ENCODE results near the gene PALM3.

- no peak for TF ChIP-seq CTCF (conservative IDR thresholded peaks at IDR 0.05; ENCODE audit: low read length)
- TF ChIP-seq EZH2phosphoT487 (IDR thresholded peaks at IDR 0.05; ENCODE audit: borderline replicate concordance, low read depth, low read length), result no peak
These were observed 27.9 kb downstream of the PALM3 start for GRCh38 chr19:14033946-14034345.

Data from OCI-LY7 (cell line).